Activated CD4-positive, alpha-beta T cell treated with anti-CD3 and anti-CD28 coated beads for 36 hours (primary cell): Measurements from ENCODE around the gene RDH5. TPM values are rescaled to one million over a fixed set of nuclear protein-coding genes. Genes with fewer than 3 reads are reported as not detected.

ENCODE experiments used
- ATAC-seq: fragments of 200-7000 bp; cut with Tn5 transposase; one replicate; pipeline ENCODE4 v1.10.0; 2021; ENCODE audit warnings: mild to moderate bottlenecking, moderate library complexity
- CTCF ChIA-PET: fragments of 350-600 bp; sonication (Branson Sonifier 250); formaldehyde crosslinking; loops from one replicate; lab custom pipeline; 2021; ENCODE audit warnings: antibody characterized with exemption; lab: Charles Lee
- POLR2A ChIA-PET: fragments of 350-600 bp; sonication (Branson Sonifier 250); formaldehyde crosslinking; loops from one replicate; lab custom pipeline; 2021; ENCODE audit warnings: antibody characterized with exemption, inconsistent platforms; lab: Charles Lee
- DNase-seq: peaks from one replicate; pipeline ENCODE4 v3.0.0-alpha.2; 2020
- H3K27ac Mint-ChIP-seq: one replicate; pipeline ENCODE4 v1.8.0; 2021; ENCODE audit warnings: mixed read lengths
- H3K27me3 Mint-ChIP-seq: one replicate; pipeline ENCODE4 v1.8.0; 2021; ENCODE audit warnings: mixed read lengths
- H3K36me3 Mint-ChIP-seq: one replicate; pipeline ENCODE4 v1.8.0; 2021; ENCODE audit warnings: low read depth, mixed read lengths
- H3K4me1 Mint-ChIP-seq: one replicate; pipeline ENCODE4 v1.8.0; 2021; ENCODE audit warnings: mixed read lengths
- H3K4me3 Mint-ChIP-seq: one replicate; pipeline ENCODE4 v1.8.0; 2021; ENCODE audit warnings: mild to moderate bottlenecking, moderate library complexity, mixed read lengths
- H3K9me3 Mint-ChIP-seq: one replicate; pipeline ENCODE4 v1.8.0; 2021; ENCODE audit warnings: low read depth, mixed read lengths
- intact Hi-C, 2 experiments: fragments of 100-400 bp; cut with DNase I in 1 of 2; cut with micrococcal nuclease in 1 of 2; formaldehyde crosslinking; loops; one replicate each; pipeline versions ENCODE4 v1.14.2 to v1.15.1; 2022 to 2024; cut with DNase I, micrococcal nuclease
- total RNA-seq, 2 experiments: library from RNA; stranded (reverse); gene quantifications; one replicate each; pipeline ENCODE4 v1.2.3, GENCODE V29; 2021

RDH5 gene
- total RNA-seq, 2 experiments from 2014 or later = 9.6 to 12.2 TPM

GRCh38 chr12:55729819-55730818 is 9.9 kb downstream of the RDH5 start:
- ChIA-PET CTCF (interaction anchor here (0.6 to 2.8 kb wide), 18 partner anchors 9 to 539 kb away, joined by 3 to 48 read pairs (median 4); partner anchors contain the start of genes BLOC1S1, DNAJC14, RDH5 and ZC3H10), POLR2A (interaction anchor here (0.9 to 2.0 kb wide), 3 partner anchors 8 to 313 kb away, joined by 3 to 9 read pairs (median 3); no protein-coding TSS in a partner anchor)
- DNase-seq = peak; percentile 51
- H3K9me3 Mint-ChIP-seq = no peaks in the 10 kb centered on the region
- no peaks in the 10 kb centered on the region for H3K27me3 Mint-ChIP-seq
- H3K27ac Mint-ChIP-seq = peak overlapping the region; percentile 95
- H3K4me1 Mint-ChIP-seq = peaks cover 30% of the 10 kb centered on the region
- peak; percentile 34 for ATAC-seq
- intact Hi-C loops = loop anchor here (1.0 to 2.0 kb wide), 5 partner anchors 8 to 375 kb away; partner anchors contain the start of genes BLOC1S1 (in 2 of the 2), PA2G4 (in 1 of the 2), PYM1 (in 1 of the 2) and RPS26 (in 1 of the 2)
- peaks cover 5% of the 10 kb centered on the region for H3K36me3 Mint-ChIP-seq
- H3K4me3 Mint-ChIP-seq = peak overlapping the region; percentile 93

- H3K4me3 Mint-ChIP-seq = no peak overlapping the region
- ChIA-PET CTCF (no interaction called here), POLR2A (no interaction called here)
- intact Hi-C loops = no loop called here
- no peak overlapping the region for H3K27ac Mint-ChIP-seq
- ATAC-seq (no peak), DNase-seq (no peak)
- no peaks in the 10 kb centered on the region for H3K9me3 Mint-ChIP-seq
- peaks cover 24% of the 10 kb centered on the region for H3K4me1 Mint-ChIP-seq
- H3K27me3 Mint-ChIP-seq = no peaks in the 10 kb centered on the region
- no peaks in the 10 kb centered on the region for H3K36me3 Mint-ChIP-seq
Observed at GRCh38 chr12:55732288-55732687, 12.1 kb downstream of the RDH5 start.

- no peak overlapping the region for H3K27ac Mint-ChIP-seq
- CTCF ChIA-PET = interaction anchor here (1.2 to 1.7 kb wide), 2 partner anchors 8 to 64 kb away, joined by 3 to 10 read pairs; no protein-coding TSS in a partner anchor
- no peaks in the 10 kb centered on the region for H3K27me3 Mint-ChIP-seq
- H3K4me3 Mint-ChIP-seq = no peak overlapping the region
- H3K36me3 Mint-ChIP-seq = no peaks in the 10 kb centered on the region
- POLR2A ChIA-PET = interaction anchor here (0.6 kb wide), 1 partner anchor 11 kb away, joined by 3 read pairs; no protein-coding TSS in a partner anchor
- ATAC-seq (no peak), DNase-seq (no peak)
- peaks cover 25% of the 10 kb centered on the region for H3K4me1 Mint-ChIP-seq
- no peaks in the 10 kb centered on the region for H3K9me3 Mint-ChIP-seq
- intact Hi-C loops = no loop called here
Observed at GRCh38 chr12:55733021-55733555, 12.9 kb downstream of the RDH5 start.

GRCh38 chr12:55733858-55734257 is 13.7 kb downstream of the RDH5 start:
- POLR2A ChIA-PET = interaction anchor here (0.6 to 0.7 kb wide), 2 partner anchors 10 to 566 kb away, joined by 3 read pairs; no protein-coding TSS in a partner anchor
- intact Hi-C loops = no loop called here
- no peak overlapping the region for H3K27ac Mint-ChIP-seq
- DNase-seq = no peak
- H3K27me3 Mint-ChIP-seq = no peaks in the 10 kb centered on the region
- no peaks in the 10 kb centered on the region for H3K36me3 Mint-ChIP-seq
- no peaks in the 10 kb centered on the region for H3K9me3 Mint-ChIP-seq
- no peak for ATAC-seq
- peaks cover 28% of the 10 kb centered on the region for H3K4me1 Mint-ChIP-seq
- no peak overlapping the region for H3K4me3 Mint-ChIP-seq
- CTCF ChIA-PET = interaction anchor here (1.0 to 1.7 kb wide), 4 partner anchors 9 to 63 kb away, joined by 3 to 10 read pairs (median 4); no protein-coding TSS in a partner anchor

GRCh38 chr12:55734595-55734994 is 14.4 kb downstream of the RDH5 start:
- intact Hi-C loops = no loop called here
- ATAC-seq (no peak), DNase-seq (no peak)
- Mint-ChIP-seq H3K4me3 (no peak overlapping the region), H3K27me3 (no peaks in the 10 kb centered on the region), H3K9me3 (no peaks in the 10 kb centered on the region), H3K27ac (no peak overlapping the region), H3K36me3 (no peaks in the 10 kb centered on the region), H3K4me1 (peaks cover 26% of the 10 kb centered on the region)
- CTCF ChIA-PET = interaction anchor here (1.0 to 1.7 kb wide), 5 partner anchors 9 to 62 kb away, joined by 3 to 10 read pairs (median 3); no protein-coding TSS in a partner anchor
- POLR2A ChIA-PET = interaction anchor here (0.7 kb wide), 1 partner anchor 565 kb away, joined by 3 read pairs; no protein-coding TSS in a partner anchor

- CTCF ChIA-PET = interaction anchor here (0.6 to 5.1 kb wide), 11 partner anchors 11 to 222 kb away, joined by 3 to 67 read pairs (median 4); partner anchors contain the start of genes BLOC1S1, ITGA7 and RDH5
Observed at GRCh38 chr12:55736076-55736475, 15.9 kb downstream of the RDH5 start.

GRCh38 chr12:55736780-55737580 is 16.8 kb downstream of the RDH5 start:
- ChIA-PET POLR2A (interaction anchor here (0.6 to 1.0 kb wide), 2 partner anchors 10 to 12 kb away, joined by 3 to 4 read pairs; no protein-coding TSS in a partner anchor), CTCF (interaction anchor here (0.6 to 5.1 kb wide), 26 partner anchors 11 to 366 kb away, joined by 3 to 69 read pairs (median 6); partner anchors contain the start of genes BLOC1S1, ITGA7, PA2G4 and RDH5)
- H3K27ac Mint-ChIP-seq = peak overlapping the region; percentile 66
- H3K36me3 Mint-ChIP-seq = no peaks in the 10 kb centered on the region
- no peaks in the 10 kb centered on the region for H3K27me3 Mint-ChIP-seq
- ATAC-seq (peak; percentile 61), DNase-seq (peak; percentile 83)
- peaks cover 18% of the 10 kb centered on the region for H3K4me1 Mint-ChIP-seq
- intact Hi-C loops = loop anchor here (1.0 to 5.0 kb wide), 5 partner anchors 13 to 548 kb away; partner anchors contain the start of gene RPS26 (in 1 of the 2)
- H3K9me3 Mint-ChIP-seq = no peaks in the 10 kb centered on the region
- H3K4me3 Mint-ChIP-seq = no peak overlapping the region

More at GRCh38 chr12:55736076-55736475, 15.9 kb downstream of the RDH5 start:
- DNase-seq (no peak), ATAC-seq (no peak)
- no peak overlapping the region for H3K27ac Mint-ChIP-seq
- POLR2A ChIA-PET = no interaction called here
- H3K4me1 Mint-ChIP-seq = peaks cover 18% of the 10 kb centered on the region
- H3K27me3 Mint-ChIP-seq = no peaks in the 10 kb centered on the region
- no peaks in the 10 kb centered on the region for H3K36me3 Mint-ChIP-seq
- H3K4me3 Mint-ChIP-seq = no peak overlapping the region
- intact Hi-C loops = loop anchor here in 1 of 2 experiments (2.0 to 5.0 kb wide), 2 partner anchors 75 to 306 kb away; partner anchors contain the start of gene RPS26
- no peaks in the 10 kb centered on the region for H3K9me3 Mint-ChIP-seq

- POLR2A ChIA-PET = interaction anchor here (0.6 to 1.5 kb wide), 4 partner anchors 8 to 236 kb away, joined by 3 to 13 read pairs (median 6); partner anchors contain the start of genes CD63 and RAB5B
- ATAC-seq = peak; percentile 24
Observed at GRCh38 chr12:55737581-55738122, 17.5 kb downstream of the RDH5 start.

More at GRCh38 chr12:55737581-55738122, 17.5 kb downstream of the RDH5 start:
- Mint-ChIP-seq H3K27ac (peak overlapping the region; percentile 76), H3K27me3 (no peaks in the 10 kb centered on the region), H3K9me3 (no peaks in the 10 kb centered on the region), H3K4me3 (peak overlapping the region; percentile 68), H3K4me1 (peaks cover 21% of the 10 kb centered on the region), H3K36me3 (no peaks in the 10 kb centered on the region)
- CTCF ChIA-PET = interaction anchor here (0.8 to 5.1 kb wide), 51 partner anchors 8 to 485 kb away, joined by 3 to 69 read pairs (median 7); partner anchors contain the start of genes BLOC1S1, CD63, DGKA and DNAJC14
- no peak for DNase-seq
- intact Hi-C loops = loop anchor here (1.0 to 5.0 kb wide), 21 partner anchors 8 to 548 kb away; partner anchors contain the start of genes RPS26 (in 2 of the 2), SARNP (in 2 of the 2), BLOC1S1 (in 1 of the 2) and CD63 (in 1 of the 2)
